Measurements from ENCODE around the gene ENPP7.
A peak's percentile ranks its signal among the peaks of the same experiment; 100 is the strongest.

The ENPP7 gene

DNA sequence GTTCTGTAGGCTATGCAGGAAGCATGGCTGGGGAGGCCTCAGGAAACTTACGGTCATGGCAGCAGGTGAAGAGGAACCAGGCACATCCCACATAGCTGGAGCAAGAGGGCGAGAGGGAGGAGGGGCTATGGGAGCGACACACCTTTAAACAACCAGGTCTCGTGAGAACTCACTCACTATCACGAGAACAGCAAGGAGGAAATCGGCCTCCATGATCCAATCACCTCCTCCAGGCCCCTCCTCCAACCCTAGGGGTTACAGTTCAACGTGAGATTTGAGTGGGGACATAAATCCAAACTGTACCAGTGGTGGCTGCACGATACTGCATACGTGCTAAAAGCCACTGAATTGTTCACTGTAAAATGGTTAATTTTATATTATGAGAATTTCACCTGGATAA, 26.1 kb upstream of the ENPP7 start:
- DNase-seq, result no peak

GRCh38 chr17:79705674-79706073, 25.1 kb upstream of the ENPP7 start:
- DNase-seq, result no peak

DNA sequence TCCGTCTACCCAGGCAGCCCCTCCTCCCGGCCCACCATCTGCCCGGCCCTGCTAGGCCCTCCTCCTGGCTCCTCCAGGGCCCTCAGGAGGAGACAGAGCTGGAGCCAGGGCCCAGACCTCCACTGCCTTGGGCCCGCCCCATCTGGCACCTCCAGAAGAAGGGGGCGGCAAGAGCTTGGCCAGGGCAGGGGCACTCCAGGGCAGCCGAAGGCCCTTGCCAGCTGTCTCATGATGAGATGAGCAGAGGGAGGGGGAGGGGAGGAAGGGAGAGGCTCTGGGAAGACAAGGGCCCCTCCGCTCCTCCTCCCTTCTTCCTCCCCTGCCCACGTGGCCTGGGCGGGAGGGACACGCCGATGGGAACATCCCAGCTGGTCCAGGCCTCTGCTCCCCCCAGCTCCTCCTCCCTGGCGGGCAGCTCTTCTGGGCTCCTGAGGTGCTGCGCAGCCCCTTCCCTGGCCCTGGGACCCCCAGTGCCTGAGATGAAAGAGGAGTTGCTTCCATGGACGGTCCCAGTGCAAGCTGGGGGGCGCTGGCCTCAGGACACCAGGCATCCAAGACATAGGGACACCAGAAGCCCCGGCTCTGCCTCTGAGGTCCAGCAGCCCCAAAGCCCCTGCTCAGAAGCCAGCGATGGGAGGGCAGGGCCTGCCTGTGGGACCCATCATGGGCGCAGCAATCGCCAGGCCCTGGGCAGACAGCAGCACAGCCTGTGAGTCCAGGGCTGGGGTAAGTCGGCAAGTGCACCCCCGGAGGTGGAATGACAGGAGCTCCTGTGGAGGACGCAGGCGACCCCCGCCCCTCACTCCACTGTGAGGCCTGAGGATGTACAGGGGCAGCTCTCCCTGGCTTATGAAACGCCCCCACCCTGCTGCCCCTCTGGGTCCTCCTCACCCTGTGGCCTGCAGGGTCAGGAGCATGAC, 23.6 kb upstream of the ENPP7 start:
- DNase-seq, result no peak

DNA sequence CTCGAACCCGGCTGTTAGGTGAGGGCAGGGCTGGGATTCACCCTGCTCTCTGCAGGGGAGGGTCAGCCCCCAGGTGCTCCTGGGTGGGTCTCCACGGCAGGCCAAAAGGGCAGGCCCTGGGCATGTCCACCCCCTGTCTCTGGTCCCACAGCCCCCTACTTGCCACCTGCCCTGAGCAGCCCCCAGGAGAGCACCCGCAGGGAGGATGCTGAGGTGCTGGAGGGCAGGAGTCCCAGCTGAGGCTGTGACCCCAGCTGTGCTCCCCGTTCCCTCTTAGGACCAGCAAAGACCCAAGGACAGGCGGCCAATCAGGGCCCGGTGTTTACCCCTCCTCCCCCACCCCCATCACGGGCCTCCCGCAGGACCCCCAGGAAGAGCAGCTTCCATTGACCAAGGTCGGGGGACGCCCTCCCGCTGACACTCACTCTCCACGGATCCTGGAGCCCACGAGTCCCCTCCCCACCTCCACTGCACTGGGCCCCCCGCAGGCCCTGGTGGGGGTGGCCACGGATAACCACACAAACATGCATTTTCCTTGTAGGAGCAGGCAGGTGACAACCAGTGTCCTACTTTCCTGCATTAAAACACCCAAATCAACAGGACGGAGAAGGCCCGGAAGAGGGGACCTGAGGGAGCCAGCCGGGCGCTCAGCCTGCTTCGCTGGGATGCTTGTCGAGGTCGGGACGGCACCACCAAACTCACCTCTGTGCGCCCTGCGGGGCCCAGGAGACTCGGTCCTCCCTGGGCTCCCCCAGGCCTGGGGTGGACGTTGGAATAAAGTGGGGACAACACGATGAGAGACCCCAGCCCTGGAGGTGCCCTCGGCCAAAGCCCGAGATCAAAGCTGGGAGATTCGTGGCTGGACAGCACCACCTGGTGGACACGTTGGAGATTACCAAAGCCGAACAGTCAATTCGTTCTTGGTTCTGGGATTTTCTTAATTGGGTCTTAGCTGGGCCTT, 22.5 kb upstream of the ENPP7 start:
- peak; percentile 56 for DNase-seq

- peak; percentile 53 for DNase-seq
These were observed 18.9 kb upstream of the ENPP7 start for GRCh38 chr17:79711715-79712305.

DNA sequence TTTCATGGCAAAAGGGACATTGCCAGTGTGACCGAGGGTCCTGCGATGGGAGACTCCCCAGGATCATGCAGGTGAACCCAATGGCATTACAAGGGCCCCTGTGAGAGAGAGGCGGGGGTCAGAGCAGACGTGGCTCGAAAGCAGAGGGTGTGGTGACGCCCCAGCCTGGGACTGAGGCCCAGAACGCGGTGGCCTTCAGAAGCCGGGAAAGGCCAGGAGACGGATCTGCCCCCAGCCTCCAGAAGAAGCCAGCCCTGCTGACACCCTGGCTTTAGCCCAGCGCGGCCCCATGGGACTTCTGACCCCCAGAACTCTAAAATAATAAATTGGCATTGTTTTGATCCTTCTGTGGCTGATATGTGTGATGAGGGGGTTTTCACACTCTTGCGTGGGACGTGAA, 17.4 kb upstream of the ENPP7 start:
- DNase-seq, result no peak

- no peak for DNase-seq
These were observed 16.3 kb upstream of the ENPP7 start for GRCh38 chr17:79714176-79715097.

GRCh38 chr17:79715098-79715942, 15.4 kb upstream of the ENPP7 start:
- DNase-seq, result no peak

DNA sequence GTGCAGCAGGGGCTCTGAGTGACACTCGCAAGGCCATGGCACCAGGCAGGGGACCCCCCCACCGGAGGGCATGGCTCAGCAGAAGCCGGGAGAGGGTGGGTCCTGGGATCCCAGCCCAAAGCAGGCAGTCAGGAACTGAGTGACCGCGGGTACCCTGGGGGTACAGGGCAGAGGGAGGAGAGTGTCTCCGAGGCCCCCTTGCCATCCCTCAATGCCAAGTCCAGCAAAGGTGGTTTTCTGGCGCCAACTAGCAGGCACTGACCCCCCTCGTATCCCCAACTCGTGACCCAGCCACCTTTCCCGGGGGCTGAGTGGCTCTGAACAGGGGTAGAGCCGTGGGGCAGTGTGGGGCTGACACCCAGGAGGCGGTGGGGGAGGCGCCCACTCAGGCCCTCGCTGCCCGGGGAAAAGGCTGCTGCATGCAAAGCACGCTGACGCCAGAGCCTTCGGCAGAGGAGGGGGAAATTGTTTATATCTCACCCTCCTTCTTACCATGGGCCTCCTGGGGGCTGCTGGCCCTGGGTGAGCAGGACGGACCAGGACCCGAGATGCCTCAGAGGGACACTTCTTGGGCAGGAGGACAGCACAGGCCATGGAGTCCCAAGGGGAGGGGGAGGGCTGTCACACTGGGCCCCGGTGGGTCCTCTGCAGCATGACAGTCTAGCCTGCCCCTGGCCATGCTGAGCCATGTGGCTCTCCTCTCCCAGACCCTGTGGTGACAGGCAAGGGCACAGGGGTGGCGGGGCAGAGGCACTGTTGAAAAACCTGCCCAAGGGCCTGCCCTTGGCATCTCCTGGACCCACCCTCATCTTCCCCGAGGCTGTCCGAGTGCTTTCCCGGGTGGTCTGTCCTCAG, 14.6 kb upstream of the ENPP7 start:
- no peak for DNase-seq

DNA sequence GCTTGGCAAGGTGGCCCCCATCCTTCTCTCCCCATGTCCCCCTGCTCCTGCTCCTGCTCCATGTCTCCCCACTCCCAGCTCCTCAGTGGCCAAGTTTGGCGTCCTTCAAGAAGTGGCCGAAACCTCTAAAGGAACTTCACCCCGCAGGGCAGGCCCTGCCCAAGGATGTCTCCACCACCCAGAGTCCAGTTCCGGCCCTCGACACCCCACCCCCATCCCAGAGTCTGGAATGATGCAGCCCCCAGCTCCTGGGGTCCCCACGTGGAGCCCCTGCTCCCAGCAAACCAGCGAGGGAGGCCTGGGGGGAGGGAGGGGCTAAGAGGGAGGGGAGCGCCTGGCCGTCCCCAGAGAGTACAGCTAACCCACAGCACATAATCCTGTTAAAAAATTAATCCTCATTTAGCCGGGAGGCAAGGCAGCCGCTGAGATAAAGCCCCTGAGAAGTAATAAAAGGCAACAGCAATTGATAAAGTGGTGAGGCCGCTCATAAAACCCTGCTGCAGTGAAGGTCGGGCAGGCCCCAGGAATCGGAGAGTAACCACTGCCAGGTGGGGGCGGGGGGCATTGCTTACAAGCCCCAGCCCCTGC, 9.9 kb upstream of the ENPP7 start:
- no peak for DNase-seq

- peak; percentile 41 for DNase-seq
These were observed 8.6 kb upstream of the ENPP7 start for GRCh38 chr17:79721993-79722671.

DNA sequence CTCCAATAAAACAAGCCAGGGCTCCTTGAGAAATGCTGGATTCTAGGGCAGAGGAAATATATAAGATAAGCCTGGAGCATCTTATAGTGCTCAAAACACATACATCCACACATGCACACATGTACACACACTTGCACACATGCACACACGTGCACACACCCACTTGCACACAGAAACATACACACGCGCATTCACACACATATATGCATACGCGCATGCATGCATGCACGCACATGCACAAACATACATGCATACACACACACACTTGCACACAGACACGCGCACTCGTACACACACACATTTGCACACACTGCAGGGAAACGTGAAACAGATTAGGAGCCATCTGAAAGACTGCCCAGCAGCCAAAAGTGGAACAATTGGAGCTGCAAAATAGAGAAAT, 8.0 kb upstream of the ENPP7 start:
- DNase-seq, result no peak

DNA sequence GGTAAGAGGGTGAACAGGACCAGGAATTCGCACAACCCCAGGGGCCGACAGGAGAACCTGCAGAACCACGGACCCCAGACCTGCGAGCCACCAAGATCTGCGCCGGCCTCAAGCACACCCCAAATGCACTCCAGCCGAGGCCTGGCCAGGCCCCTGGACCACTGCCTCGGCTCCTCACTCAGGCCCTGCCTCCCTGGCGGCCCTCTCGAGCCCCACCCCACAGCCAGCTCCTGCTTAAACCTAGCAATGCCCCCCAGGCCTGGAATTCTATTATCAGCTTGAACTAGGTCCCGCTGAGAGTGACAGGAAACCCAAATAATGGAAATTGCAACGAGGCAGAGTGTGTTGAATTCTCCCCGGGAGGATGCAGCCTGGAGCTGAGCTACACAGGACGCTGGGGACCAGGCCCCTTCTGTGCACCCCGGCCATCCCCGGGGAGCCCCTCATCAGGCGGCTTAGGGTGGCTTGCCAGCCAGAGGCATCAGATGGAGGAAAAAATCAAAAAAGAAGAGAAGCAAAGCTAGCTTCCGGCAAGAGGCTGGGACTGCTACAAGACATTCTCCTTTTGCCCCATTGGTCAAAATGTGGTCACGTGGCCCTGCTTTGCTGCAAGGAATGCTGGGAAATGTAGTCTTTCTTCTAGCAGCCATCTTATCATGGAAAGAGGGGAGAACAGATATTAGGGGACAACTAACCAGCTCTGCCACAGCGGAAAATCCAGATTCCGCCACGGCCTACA, 2.4 kb upstream of the ENPP7 start:
- DNase-seq, result peak; percentile 86

DNA sequence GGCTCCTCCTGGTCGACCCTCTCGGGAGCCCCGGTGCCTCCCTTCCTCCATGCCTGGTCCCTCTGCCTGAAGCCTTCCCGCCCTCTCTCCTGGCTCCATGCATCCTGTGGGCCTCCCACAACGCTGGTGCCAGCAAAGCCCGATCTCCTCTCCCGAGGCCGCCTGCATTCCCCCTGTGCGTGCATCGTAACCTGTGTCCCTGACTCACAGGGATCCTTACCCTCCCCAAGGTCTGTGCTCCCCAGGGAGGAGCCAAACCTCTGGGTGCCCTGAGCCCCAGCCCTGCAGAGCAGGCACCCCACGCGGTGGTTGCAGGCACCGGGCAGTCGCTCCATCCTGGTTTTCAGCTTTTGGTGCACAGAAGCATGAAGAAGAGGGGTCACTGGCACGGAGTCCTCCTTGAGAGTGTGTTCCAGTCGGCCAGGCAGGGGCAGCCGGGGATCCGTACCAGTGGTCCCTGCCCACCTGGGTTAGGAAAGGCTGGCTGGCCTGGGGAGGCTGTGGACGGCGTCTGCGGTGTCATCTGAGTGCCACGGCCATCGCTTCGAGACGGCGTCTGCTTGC, 1.8 kb upstream of the ENPP7 start:
- no peak for DNase-seq

DNA sequence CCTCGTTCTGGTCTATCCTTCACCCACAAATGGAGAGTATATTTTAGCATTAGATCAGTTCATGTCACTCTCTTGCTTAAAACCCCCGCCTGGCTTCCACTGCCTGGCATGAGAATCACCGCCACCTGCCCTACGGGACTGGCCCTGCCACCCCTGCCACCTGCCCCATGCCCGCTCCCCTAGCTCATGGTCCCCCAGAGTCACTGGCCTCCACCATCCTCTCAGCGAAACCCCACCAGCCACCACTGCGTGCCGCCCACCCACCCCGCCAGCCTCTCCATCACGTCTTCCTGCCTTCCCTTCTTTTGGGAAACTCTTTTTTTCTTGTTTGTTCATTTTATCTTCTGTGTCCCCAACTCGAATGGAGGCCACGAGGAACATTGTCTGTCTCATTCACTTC, 982 bp upstream of the ENPP7 start:
- DNase-seq, result no peak

GRCh38 chr17:79730437-79730768, 340 bp upstream of the ENPP7 start:
- DNase-seq, result no peak

- DNase-seq, result no peak
These were observed 1.5 kb downstream of the ENPP7 start for GRCh38 chr17:79732254-79732653.

Data from RPMI8226 (cell line).